Nephron (organoid): ENCODE results near the gene SERINC5.

Source experiments
- H3K27ac Mint-ChIP-seq, 3 experiments: 2 replicates each; pipeline ENCODE4 v1.8.0; 2020; ENCODE audit warnings: mixed read lengths in 3 of 3, mild to moderate bottlenecking in 2 of 3, moderate library complexity in 1 of 3
- H3K27me3 Mint-ChIP-seq: 2 replicates; pipeline ENCODE4 v1.8.0; 2021; ENCODE audit warnings: low read depth, mild to moderate bottlenecking, moderate library complexity, mixed read lengths
- H3K36me3 Mint-ChIP-seq: 2 replicates; pipeline ENCODE4 v1.8.0; 2020; ENCODE audit warnings: low read depth, mixed read lengths
- H3K4me1 Mint-ChIP-seq: 2 replicates; pipeline ENCODE4 v1.8.0; 2020; ENCODE audit warnings: mixed read lengths
- H3K4me3 Mint-ChIP-seq, 3 experiments: 2 replicates each; pipeline ENCODE4 v1.8.0; 2020; ENCODE audit warnings: mild to moderate bottlenecking in 3 of 3, mixed read lengths in 3 of 3, moderate library complexity in 2 of 3
- H3K9me3 Mint-ChIP-seq: 2 replicates; pipeline ENCODE4 v1.8.0; 2020; ENCODE audit warnings: mixed read lengths
- CTCF ChIP-seq, 3 experiments: fragments of 200-600 bp; sonication (generic); IDR thresholded peaks; one replicate each; pipeline ENCODE4 v1.5.0; 2021; ENCODE audit warnings: antibody characterized with exemption in 3 of 3; ENCODE audit not compliant: unreplicated experiment in 3 of 3

SERINC5 gene

GRCh38 chr5:80168388-80169028 lies 87.3 kb downstream of the SERINC5 start:
- peaks cover 50% of the 10 kb centered on the region for H3K4me1 Mint-ChIP-seq
- no peak overlapping the region for H3K4me3 Mint-ChIP-seq
- no peaks in the 10 kb centered on the region for H3K27me3 Mint-ChIP-seq
- peak overlapping the region in 2 of 3 experiments; percentile 40 to 90 for H3K27ac Mint-ChIP-seq
- no peak for TF ChIP-seq CTCF (IDR thresholded peaks at IDR 0.05; ENCODE audit: unreplicated experiment in 3 of 3)
- no peaks in the 10 kb centered on the region for H3K9me3 Mint-ChIP-seq
- H3K36me3 Mint-ChIP-seq, result peaks cover 48% of the 10 kb centered on the region

GRCh38 chr5:80165452-80165851 lies 90.4 kb downstream of the SERINC5 start:
- peak overlapping the region in 1 of 3 experiments; percentile 9 for H3K4me3 Mint-ChIP-seq
- H3K4me1 Mint-ChIP-seq, result peaks cover 46% of the 10 kb centered on the region
- peaks cover 18% of the 10 kb centered on the region for H3K9me3 Mint-ChIP-seq
- no peaks in the 10 kb centered on the region for H3K27me3 Mint-ChIP-seq
- no peak for TF ChIP-seq CTCF (IDR thresholded peaks at IDR 0.05; ENCODE audit: unreplicated experiment in 3 of 3)
- H3K36me3 Mint-ChIP-seq, result peaks cover 66% of the 10 kb centered on the region
- H3K27ac Mint-ChIP-seq, result peak overlapping the region; percentile 88 to 94 (median 90)

- H3K9me3 Mint-ChIP-seq, result peaks cover 18% of the 10 kb centered on the region
- H3K27ac Mint-ChIP-seq, result no peak overlapping the region
- no peaks in the 10 kb centered on the region for H3K27me3 Mint-ChIP-seq
- peaks cover 76% of the 10 kb centered on the region for H3K36me3 Mint-ChIP-seq
- H3K4me1 Mint-ChIP-seq, result peaks cover 43% of the 10 kb centered on the region
- H3K4me3 Mint-ChIP-seq, result no peak overlapping the region
- no peak for TF ChIP-seq CTCF (IDR thresholded peaks at IDR 0.05; ENCODE audit: unreplicated experiment in 3 of 3)
Observed at GRCh38 chr5:80161165-80161564, 94.7 kb downstream of the SERINC5 start.

- no peak overlapping the region for H3K4me3 Mint-ChIP-seq
- no peaks in the 10 kb centered on the region for H3K27me3 Mint-ChIP-seq
- H3K36me3 Mint-ChIP-seq, result peaks cover 78% of the 10 kb centered on the region
- no peak overlapping the region for H3K27ac Mint-ChIP-seq
- no peak for TF ChIP-seq CTCF (IDR thresholded peaks at IDR 0.05; ENCODE audit: unreplicated experiment in 3 of 3)
- H3K9me3 Mint-ChIP-seq, result peaks cover 18% of the 10 kb centered on the region
- peaks cover 40% of the 10 kb centered on the region for H3K4me1 Mint-ChIP-seq
Observed at GRCh38 chr5:80160242-80160641, 95.6 kb downstream of the SERINC5 start.

- Mint-ChIP-seq H3K36me3 (peaks cover 79% of the 10 kb centered on the region), H3K27me3 (no peaks in the 10 kb centered on the region), H3K4me1 (peaks cover 35% of the 10 kb centered on the region), H3K27ac (peak overlapping the region; percentile 52 to 88 (median 83)), H3K4me3 (no peak overlapping the region), H3K9me3 (peaks cover 18% of the 10 kb centered on the region)
- no peak for TF ChIP-seq CTCF (IDR thresholded peaks at IDR 0.05; ENCODE audit: unreplicated experiment in 3 of 3)
Observed at GRCh38 chr5:80159133-80159815, 96.6 kb downstream of the SERINC5 start.
